OCI-LY7 (cell line): ENCODE data around the gene IHH. TPM values are rescaled to one million over a fixed set of nuclear protein-coding genes. Genes with fewer than 3 reads are reported as not detected.

Experiments used
- BruUV-seq: library from RNA; stranded (reverse); fragments of 400-500 nt; replicated peaks from 2 replicates; lab custom pipeline; 2021; lab: Mats Ljungman, UMichigan
- CTCF ChIA-PET: fragments of 300-600 bp; sonication (Branson Sonifier 250); formaldehyde crosslinking; loops from one replicate; lab custom pipeline; 2022; ENCODE audit warnings: antibody characterized with exemption; ENCODE audit not compliant: unreplicated experiment; lab: Charles Lee
- POLR2A ChIA-PET: fragments of 300-600 bp; sonication (Branson Sonifier 250); formaldehyde crosslinking; loops from one replicate; lab custom pipeline; 2022; ENCODE audit warnings: antibody characterized with exemption; lab: Charles Lee
- DNase-seq: peaks from one replicate; pipeline ENCODE4 v3.0.0-alpha.2; 2015; ENCODE audit warnings: low spot score
- H2AFZ ChIP-seq: fragments of 200-600 bp; sonication (generic), shearing (Covaris generic); 2 replicates; pipeline ENCODE4 v1.6.1; 2014; ENCODE audit warnings: mild to moderate bottlenecking, antibody characterized with exemption, low read length, moderate library complexity
- H3K27ac ChIP-seq: fragments of 200-600 bp; sonication (generic); 2 replicates; pipeline ENCODE4 v1.5.1; 2014; ENCODE audit warnings: mixed run types, low read depth, mild to moderate bottlenecking, moderate library complexity, low read length, inconsistent platforms; ENCODE audit not compliant: poor library complexity, severe bottlenecking
- H3K36me3 ChIP-seq: fragments of 200-600 bp; sonication (generic); 2 replicates; pipeline ENCODE4 v1.6.1; 2014; ENCODE audit warnings: mild to moderate bottlenecking, antibody characterized with exemption, low read length, moderate library complexity, mixed read lengths; ENCODE audit not compliant: insufficient read depth
- H3K4me1 ChIP-seq: fragments of 200-600 bp; sonication (generic); 2 replicates; pipeline ENCODE4 v1.5.1; 2014; ENCODE audit warnings: mild to moderate bottlenecking, low read length; ENCODE audit not compliant: insufficient read depth, poor library complexity, severe bottlenecking
- H3K4me2 ChIP-seq: fragments of 200-600 bp; sonication (generic); 2 replicates; pipeline ENCODE4 v1.6.1; 2014; ENCODE audit warnings: mild to moderate bottlenecking, low read length
- H3K4me3 ChIP-seq: fragments of 200-600 bp; sonication (generic); 2 replicates; pipeline ENCODE4 v1.5.1; 2014; ENCODE audit warnings: mild to moderate bottlenecking, low read depth, low read length; ENCODE audit not compliant: poor library complexity, severe bottlenecking
- H3K79me2 ChIP-seq: fragments of 200-600 bp; sonication (generic); 2 replicates; pipeline ENCODE4 v1.6.1; 2016; ENCODE audit warnings: low read depth, mild to moderate bottlenecking, low read length, moderate library complexity, mixed read lengths; ENCODE audit not compliant: insufficient read depth
- H3K9me2 ChIP-seq: fragments of 200-600 bp; sonication (generic); 2 replicates; pipeline ENCODE4 v1.6.1; 2016; ENCODE audit warnings: mild to moderate bottlenecking, low read length, mixed read lengths; ENCODE audit not compliant: insufficient read depth
- H3K9me3 ChIP-seq: fragments of 200-600 bp; sonication (generic); 2 replicates; pipeline ENCODE4 v1.6.1; 2014; ENCODE audit warnings: mild to moderate bottlenecking, mixed run types, low read length, mixed read lengths
- H4K20me1 ChIP-seq: fragments of 200-600 bp; sonication (generic); 2 replicates; pipeline ENCODE4 v1.6.1; 2014; ENCODE audit warnings: mild to moderate bottlenecking, antibody characterized with exemption, low read length, moderate library complexity, mixed read lengths; ENCODE audit not compliant: insufficient read depth
- CTCF ChIP-seq: fragments of 200-600 bp; sonication (generic); conservative IDR thresholded peaks from 2 replicates; pipeline ENCODE4 v1.5.1; 2014; ENCODE audit warnings: mild to moderate bottlenecking, antibody characterized with exemption, low read length, moderate library complexity, mixed read lengths
- EZH2phosphoT487 ChIP-seq: fragments of 200-600 bp; sonication (generic); IDR thresholded peaks from 2 replicates; pipeline ENCODE4 v1.6.1; 2018; ENCODE audit warnings: low read depth, borderline replicate concordance, mild to moderate bottlenecking, mixed run types, antibody characterized with exemption, low read length, moderate library complexity, mixed read lengths
- intact Hi-C: fragments of 100-400 bp; cut with micrococcal nuclease; formaldehyde crosslinking; loops from one replicate; pipeline ENCODE4 v1.10.0; 2022; ENCODE audit not compliant: unreplicated experiment
- total RNA-seq, 2 experiments: library from RNA; depleted of rRNA in 1 of 2; stranded (reverse); fragments of >200 nt in 1 of 2; shearing (Covaris generic) in 1 of 2; gene quantifications; 2 replicates each; pipeline ENCODE4 v1.2.3, GENCODE V29; 2014 to 2022

Gene IHH
- total RNA-seq, 2 experiments from 2014 or later: not detected

- no peak overlapping the region for H3K27ac ChIP-seq
- H3K36me3 ChIP-seq: no peaks in the 10 kb centered on the region
- H3K4me1 ChIP-seq: no peaks in the 10 kb centered on the region
- H3K4me3 ChIP-seq: no peak overlapping the region
- no peak overlapping the region for H2AFZ ChIP-seq
- no peak overlapping the region for H3K4me2 ChIP-seq
- H3K9me2 ChIP-seq: no peaks in the 10 kb centered on the region
- DNase-seq: no peak
- BruUV-seq: no TSS peak
- no peaks in the 10 kb centered on the region for H4K20me1 ChIP-seq
- H3K79me2 ChIP-seq: no peaks in the 10 kb centered on the region
- POLR2A ChIA-PET: interaction anchor here (0.5 kb wide), 1 partner anchor 88 kb away, joined by 3 read pairs; no protein-coding TSS in a partner anchor
- H3K9me3 ChIP-seq: no peaks in the 10 kb centered on the region
- intact Hi-C loops: no loop called here
- TF ChIP-seq CTCF (no peak), EZH2phosphoT487 (no peak)
- CTCF ChIA-PET: interaction anchor here (0.5 to 1.6 kb wide), 10 partner anchors 11 to 265 kb away, joined by 3 to 5 read pairs (median 4); no protein-coding TSS in a partner anchor
These were observed 30.4 kb downstream of the IHH start for GRCh38 chr2:219030177-219030940.

- H4K20me1 ChIP-seq: no peaks in the 10 kb centered on the region
- no peak overlapping the region for H2AFZ ChIP-seq
- no peak overlapping the region for H3K4me3 ChIP-seq
- no peak overlapping the region for H3K4me2 ChIP-seq
- BruUV-seq: no TSS peak
- H3K79me2 ChIP-seq: no peaks in the 10 kb centered on the region
- no peaks in the 10 kb centered on the region for H3K9me2 ChIP-seq
- H3K4me1 ChIP-seq: no peaks in the 10 kb centered on the region
- ChIA-PET CTCF (interaction anchor here (0.5 to 1.6 kb wide), 10 partner anchors 10 to 265 kb away, joined by 3 to 5 read pairs (median 4); no protein-coding TSS in a partner anchor), POLR2A (interaction anchor here (0.6 kb wide), 1 partner anchor 121 kb away, joined by 3 read pairs; no protein-coding TSS in a partner anchor)
- H3K36me3 ChIP-seq: no peaks in the 10 kb centered on the region
- H3K27ac ChIP-seq: no peak overlapping the region
- no peaks in the 10 kb centered on the region for H3K9me3 ChIP-seq
- DNase-seq: peak; percentile 74
- TF ChIP-seq CTCF (peak; percentile 90), EZH2phosphoT487 (no peak)
- intact Hi-C loops: loop anchor here (1.0 kb wide), 2 partner anchors 90 to 126 kb away; no protein-coding TSS in a partner anchor
These were observed 30.9 kb downstream of the IHH start for GRCh38 chr2:219029829-219030165.
